A673 (cell line): Measurements from ENCODE around the gene RNU6-9.

ENCODE experiments used
- CTCF ChIP-seq: fragments of 300-800, 200-600 bp; sonication (generic); conservative IDR thresholded peaks from 2 replicates; pipeline ENCODE4 v1.5.1; 2017; ENCODE audit warnings: low read depth, mild to moderate bottlenecking, antibody characterized with exemption, low read length, moderate library complexity, mixed read lengths
- EZH2 ChIP-seq: fragments of 200-600 bp; sonication (generic); IDR thresholded peaks from 2 replicates; pipeline ENCODE4 v1.6.1; 2017; ENCODE audit warnings: borderline replicate concordance, low read depth, mild to moderate bottlenecking, mixed read lengths, antibody characterized with exemption, low read length; ENCODE audit not compliant: poor library complexity, severe bottlenecking

GRCh38 chr19:928471-929202 lies 35.4 kb downstream of the RNU6-9 start:
- TF ChIP-seq CTCF (no peak), EZH2 (no peak)
